Breast epithelium (tissue), 4 donors: ENCODE measurements around the gene BDNF. TPM values are rescaled to one million over a fixed set of nuclear protein-coding genes. Genes with fewer than 3 reads are reported as not detected.

Experiments
- DNase-seq, 2 donors: peaks; one replicate each; pipeline ENCODE4 v3.0.0-alpha.2; 2019; ENCODE audit warnings: low spot score in 2 of 2
- H3K27ac ChIP-seq, 2 donors: fragments of 200-600 bp; sonication (generic) in 1 of 2; one replicate each; pipeline ENCODE4 v1.5.1; 2016 to 2019; ENCODE audit warnings: mild to moderate bottlenecking in 1 of 2
- H3K27me3 ChIP-seq, 2 donors: fragments of 200-600 bp; sonication (generic) in 1 of 2; one replicate each; pipeline versions ENCODE4 v1.5.1 to v1.6.0; 2017 to 2019; ENCODE audit warnings: control low read depth in 1 of 2, mild to moderate bottlenecking in 1 of 2
- H3K36me3 ChIP-seq: fragments of 200-600 bp; one replicate; pipeline ENCODE4 v1.5.1; 2019
- H3K4me1 ChIP-seq, 2 donors: fragments of 200-600 bp; sonication (generic); one replicate each; pipeline ENCODE4 v1.5.1; 2016 to 2019; ENCODE audit warnings: control low read depth in 1 of 2
- H3K4me3 ChIP-seq, 3 donors: fragments of 200-600 bp; sonication (generic); 1 replicate in 2 of 3; 2 replicates in 1 of 3; pipeline ENCODE4 v1.5.1; 2016 to 2019; ENCODE audit warnings: mild to moderate bottlenecking in 3 of 3, moderate library complexity in 2 of 3
- H3K9me3 ChIP-seq, 2 donors: fragments of 200-600 bp; sonication (generic) in 1 of 2; one replicate each; pipeline ENCODE4 v1.5.1; 2016 to 2019; ENCODE audit warnings: control low read depth in 1 of 2
- CTCF ChIP-seq, 3 donors: fragments of 450-650 bp; IDR thresholded peaks; one replicate each; pipeline ENCODE4 v1.5.1; 2016 to 2017; ENCODE audit warnings: antibody characterized with exemption in 3 of 3, mild to moderate bottlenecking in 3 of 3, moderate library complexity in 3 of 3
- POLR2A ChIP-seq: fragments of 450-650 bp; IDR thresholded peaks from one replicate; pipeline ENCODE4 v1.6.1; 2016; ENCODE audit warnings: antibody characterized with exemption, mild to moderate bottlenecking, moderate library complexity
- POLR2AphosphoS5 ChIP-seq, 3 donors: sonication (generic); formaldehyde crosslinking; IDR thresholded peaks; one replicate each; pipeline ENCODE4 v1.6.1; 2017; ENCODE audit warnings: antibody characterized with exemption in 3 of 3
- intact Hi-C: fragments of 100-400 bp; cut with DNase I; formaldehyde crosslinking; loops from one replicate; pipeline ENCODE4 v1.15.1; 2023; ENCODE audit warnings: low total_unique reads
- total RNA-seq, 3 donors: library from RNA; depleted of rRNA; stranded (reverse); fragments of >200 nt; gene quantifications; one replicate each; pipeline ENCODE4 v1.1.0, GENCODE V29; 2016

The BDNF gene
- total RNA-seq, 3 donors from 2014 or later = 0.44 to 0.66 TPM; not detected in 1

- DNase-seq = no peak
- Histone ChIP-seq H3K36me3 (no peaks in the 10 kb centered on the region), H3K4me3 (no peak overlapping the region), H3K9me3 (no peaks in the 10 kb centered on the region), H3K27me3 (no peaks in the 10 kb centered on the region), H3K4me1 (no peaks in the 10 kb centered on the region), H3K27ac (no peak overlapping the region)
- intact Hi-C loops = no loop called here
- TF ChIP-seq POLR2A = no peak
- TF ChIP-seq POLR2AphosphoS5 (IDR thresholded peaks at IDR 0.05) = no peak
- no peak for TF ChIP-seq CTCF (IDR thresholded peaks at IDR 0.05)
Observed at GRCh38 chr11:27612932-27613880, 87.0 kb downstream of the BDNF start.

GRCh38 chr11:27611947-27612455 is 88.3 kb downstream of the BDNF start:
- H3K27ac ChIP-seq = no peak overlapping the region
- intact Hi-C loops = no loop called here
- no peak for DNase-seq
- no peaks in the 10 kb centered on the region for H3K9me3 ChIP-seq
- no peak overlapping the region for H3K4me3 ChIP-seq
- TF ChIP-seq CTCF (IDR thresholded peaks at IDR 0.05) = no peak
- TF ChIP-seq POLR2AphosphoS5 (IDR thresholded peaks at IDR 0.05) = no peak
- TF ChIP-seq POLR2A = no peak
- no peaks in the 10 kb centered on the region for H3K27me3 ChIP-seq
- no peaks in the 10 kb centered on the region for H3K4me1 ChIP-seq
- no peaks in the 10 kb centered on the region for H3K36me3 ChIP-seq

GRCh38 chr11:27611390-27611789 is 88.9 kb downstream of the BDNF start:
- Histone ChIP-seq H3K4me1 (no peaks in the 10 kb centered on the region), H3K27me3 (no peaks in the 10 kb centered on the region), H3K9me3 (no peaks in the 10 kb centered on the region), H3K4me3 (no peak overlapping the region), H3K27ac (no peak overlapping the region), H3K36me3 (no peaks in the 10 kb centered on the region)
- no peak for DNase-seq
- intact Hi-C loops = no loop called here
- TF ChIP-seq POLR2A = no peak
- no peak for TF ChIP-seq CTCF (IDR thresholded peaks at IDR 0.05)
- TF ChIP-seq POLR2AphosphoS5 (IDR thresholded peaks at IDR 0.05) = no peak

GRCh38 chr11:27610946-27611345 is 89.3 kb downstream of the BDNF start:
- TF ChIP-seq POLR2AphosphoS5 (IDR thresholded peaks at IDR 0.05) (no peak), CTCF (IDR thresholded peaks at IDR 0.05) (no peak), POLR2A (no peak)
- DNase-seq = no peak
- Histone ChIP-seq H3K4me3 (no peak overlapping the region), H3K36me3 (no peaks in the 10 kb centered on the region), H3K9me3 (no peaks in the 10 kb centered on the region), H3K4me1 (no peaks in the 10 kb centered on the region), H3K27me3 (no peaks in the 10 kb centered on the region), H3K27ac (no peak overlapping the region)
- intact Hi-C loops = no loop called here

GRCh38 chr11:27610280-27610679 is 90.0 kb downstream of the BDNF start:
- intact Hi-C loops = no loop called here
- no peak for DNase-seq
- Histone ChIP-seq H3K36me3 (no peaks in the 10 kb centered on the region), H3K4me1 (no peaks in the 10 kb centered on the region), H3K9me3 (no peaks in the 10 kb centered on the region), H3K27ac (no peak overlapping the region), H3K4me3 (no peak overlapping the region), H3K27me3 (no peaks in the 10 kb centered on the region)
- TF ChIP-seq POLR2A = no peak
- TF ChIP-seq CTCF (IDR thresholded peaks at IDR 0.05) = no peak
- no peak for TF ChIP-seq POLR2AphosphoS5 (IDR thresholded peaks at IDR 0.05)
